ENCODE data around the gene TRPM8.

DNA sequence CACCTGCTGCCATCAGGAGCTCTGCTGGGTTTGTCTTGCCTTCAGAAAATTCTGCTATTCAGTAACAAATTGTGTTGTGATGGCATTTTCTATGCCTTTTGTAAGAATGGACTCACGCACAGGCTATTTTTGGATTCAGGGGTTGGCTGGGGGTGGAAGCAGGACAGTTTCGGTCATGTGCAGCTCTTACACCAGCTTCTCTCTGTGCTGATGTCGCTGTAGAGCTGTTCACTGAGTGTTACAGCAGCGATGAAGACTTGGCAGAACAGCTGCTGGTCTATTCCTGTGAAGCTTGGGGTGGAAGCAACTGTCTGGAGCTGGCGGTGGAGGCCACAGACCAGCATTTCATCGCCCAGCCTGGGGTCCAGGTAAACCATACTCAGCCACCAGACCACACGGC, 49.2 kb downstream of the TRPM8 start:
- no peak for TF ChIP-seq CTCF (IDR thresholded peaks at IDR 0.05)
- no peak for TF ChIP-seq POLR2A (IDR thresholded peaks at IDR 0.05)
